IMR-90 (cell line): ENCODE measurements around the gene NUAK1. TPM values are rescaled to one million over a fixed set of nuclear protein-coding genes. Genes with fewer than 3 reads are reported as not detected.

Experiments
- ATAC-seq: fragments of 200-7000 bp; cut with Tn5 transposase; 2 replicates; pipeline ENCODE4 v1.9.1; 2020; ENCODE audit warnings: low read depth, mild to moderate bottlenecking, moderate library complexity
- BruUV-seq: library from RNA; stranded (reverse); fragments of 400-500 nt; replicated peaks from 2 replicates; lab custom pipeline; 2021; lab: Mats Ljungman, UMichigan
- CTCF ChIA-PET: fragments of 300-600 bp; formaldehyde crosslinking; extraction: SDS; loops from one replicate; lab custom pipeline; 2021; ENCODE audit warnings: antibody characterized with exemption; lab: Yijun Ruan, JAX
- POLR2A ChIA-PET: fragments of 300-600 bp; sonication (Branson Sonifier 250); formaldehyde crosslinking; loops from one replicate; lab custom pipeline; 2022; ENCODE audit warnings: antibody characterized with exemption; ENCODE audit not compliant: unreplicated experiment; lab: Charles Lee
- DNase-seq: peaks from one replicate; pipeline ENCODE4 v3.0.0; 2013
- H2AFZ ChIP-seq: replicated peaks from 2 replicates; pipeline ENCODE3; 2013; ENCODE audit warnings: low read length, mild to moderate bottlenecking; ENCODE audit not compliant: poor library complexity
- H2AK5ac ChIP-seq: 2 replicates; pipeline ENCODE4 v1.6.1; 2013; ENCODE audit warnings: low read depth, low read length, inconsistent platforms
- H2AK9ac ChIP-seq: replicated peaks from 2 replicates; pipeline ENCODE3; 2013; ENCODE audit warnings: mild to moderate bottlenecking, low read depth, low read length, moderate library complexity; ENCODE audit not compliant: poor library complexity
- H2BK120ac ChIP-seq: 2 replicates; pipeline ENCODE4 v1.6.1; 2013; ENCODE audit warnings: low read depth, low read length, inconsistent platforms
- H2BK15ac ChIP-seq: 3 replicates; pipeline ENCODE4 v1.6.1; 2013; ENCODE audit warnings: low read depth, low read length, inconsistent platforms
- H2BK20ac ChIP-seq: 2 replicates; pipeline ENCODE4 v1.6.1; 2013; ENCODE audit warnings: low read depth, mild to moderate bottlenecking, inconsistent platforms, low read length, moderate library complexity
- H2BK5ac ChIP-seq: 2 replicates; pipeline ENCODE4 v1.6.1; 2013; ENCODE audit warnings: mild to moderate bottlenecking, low read depth, low read length, inconsistent platforms; ENCODE audit not compliant: poor library complexity, severe bottlenecking
- H3K14ac ChIP-seq: replicated peaks from 2 replicates; pipeline ENCODE4 v1.6.1; 2013; ENCODE audit warnings: low read depth, low read length, inconsistent platforms
- H3K18ac ChIP-seq: 2 replicates; pipeline ENCODE4 v1.6.1; 2013; ENCODE audit warnings: low read depth, low read length, control low read depth
- H3K23ac ChIP-seq: 2 replicates; pipeline ENCODE4 v1.6.1; 2013; ENCODE audit warnings: low read depth, low read length, inconsistent platforms
- H3K27ac ChIP-seq: 2 replicates; pipeline ENCODE4 v1.5.1; 2013; ENCODE audit warnings: mild to moderate bottlenecking, control low read depth, low read length; ENCODE audit not compliant: insufficient read depth
- H3K27me3 ChIP-seq: 2 replicates; pipeline ENCODE4 v1.6.1; 2013; ENCODE audit warnings: low read length; ENCODE audit not compliant: control insufficient read depth, insufficient read depth
- H3K36me3 ChIP-seq: 2 replicates; pipeline ENCODE4 v1.6.1; 2013; ENCODE audit warnings: low read length, mixed read lengths; ENCODE audit not compliant: control insufficient read depth, insufficient read depth
- H3K4ac ChIP-seq: 2 replicates; pipeline ENCODE4 v1.6.1; 2013; ENCODE audit warnings: low read depth, low read length, inconsistent platforms
- H3K4me1 ChIP-seq: 2 replicates; pipeline ENCODE4 v1.6.1; 2013; ENCODE audit warnings: low read length, mixed read lengths; ENCODE audit not compliant: control insufficient read depth, insufficient read depth
- H3K4me2 ChIP-seq: 2 replicates; pipeline ENCODE4 v1.6.1; 2013; ENCODE audit warnings: low read depth, mild to moderate bottlenecking, control low read depth, low read length, moderate library complexity
- H3K4me3 ChIP-seq: 2 replicates; pipeline ENCODE4 v1.5.1; 2013; ENCODE audit warnings: low read depth, mild to moderate bottlenecking, control low read depth, low read length, moderate library complexity; ENCODE audit not compliant: insufficient read depth
- H3K56ac ChIP-seq: 2 replicates; pipeline ENCODE4 v1.6.1; 2013; ENCODE audit warnings: low read length, inconsistent platforms; ENCODE audit not compliant: insufficient read depth; ENCODE audit errors: extremely low read depth
- H3K79me1 ChIP-seq, 2 experiments: 2 replicates each; pipeline ENCODE4 v1.6.1; 2013; ENCODE audit warnings: low read length in 2 of 2, inconsistent platforms in 1 of 2, low read depth in 1 of 2
- H3K9ac ChIP-seq: 2 replicates; pipeline ENCODE4 v1.6.1; 2013; ENCODE audit warnings: low read depth, low read length, control low read depth
- H3K9me1 ChIP-seq: 2 replicates; pipeline ENCODE4 v1.6.1; 2013; ENCODE audit warnings: low read length, inconsistent platforms; ENCODE audit not compliant: insufficient read depth
- H3K9me3 ChIP-seq: 2 replicates; pipeline ENCODE4 v1.6.1; 2013; ENCODE audit warnings: low read length; ENCODE audit not compliant: control insufficient read depth, insufficient read depth
- H4K20me1 ChIP-seq: 2 replicates; pipeline ENCODE4 v1.6.1; 2013; ENCODE audit warnings: low read length, inconsistent platforms; ENCODE audit not compliant: insufficient read depth
- H4K5ac ChIP-seq: 2 replicates; pipeline ENCODE4 v1.6.1; 2013; ENCODE audit warnings: mild to moderate bottlenecking, low read depth, low read length, control low read depth
- H4K8ac ChIP-seq, 2 experiments: 2 replicates each; pipeline ENCODE4 v1.6.1; 2013; ENCODE audit warnings: low read depth in 2 of 2, low read length in 2 of 2, control low read depth in 1 of 2, inconsistent platforms in 1 of 2
- H4K91ac ChIP-seq: 2 replicates; pipeline ENCODE4 v1.6.1; 2013; ENCODE audit warnings: low read depth, low read length, inconsistent platforms; ENCODE audit not compliant: insufficient read depth
- BHLHE40 ChIP-seq: fragments of 150-350 bp; IDR thresholded peaks from 2 replicates; pipeline ENCODE4 v1.6.1; 2016; ENCODE audit warnings: mild to moderate bottlenecking, low read depth, low read length
- FOS ChIP-seq: fragments of 150-350 bp; IDR thresholded peaks from 2 replicates; pipeline ENCODE4 v1.6.1; 2016; ENCODE audit warnings: low read depth, low read length
- MAZ ChIP-seq: IDR thresholded peaks from 2 replicates; pipeline ENCODE4 v1.6.1; 2012; ENCODE audit warnings: low read depth, mild to moderate bottlenecking, low read length, improper control_type of control experiment, moderate library complexity, borderline replicate concordance
- RCOR1 ChIP-seq: IDR thresholded peaks from 2 replicates; pipeline ENCODE4 v1.6.1; 2012; ENCODE audit warnings: mild to moderate bottlenecking, low read length, improper control_type of control experiment; ENCODE audit not compliant: insufficient replicate concordance
- WGBS, 2 experiments: methylation state at CpG; one replicate each; pipeline versions ENCODE4 v1.1.5 to v1.1.7; 2013; ENCODE audit warnings: missing lambda C conversion rate in 2 of 2; ENCODE audit not compliant: insufficient read length in 1 of 2; ENCODE audit errors: extremely low coverage in 2 of 2; 5-methylcytosine and 5-hydroxymethylcytosine counted together
- dilution Hi-C: fragments of 300-500 bp; cut with HindIII; formaldehyde crosslinking; loops from one replicate; pipeline ENCODE4 v1.14.3; 2018; ENCODE audit warnings: low sequenced_read_pairs; ENCODE audit not compliant: unreplicated experiment
- in situ Hi-C: fragments of 300-500 bp; cut with MboI; formaldehyde crosslinking; loops from 3 replicates; pipeline ENCODE4 v1.14.3; 2019; ENCODE audit warnings: low sequenced_read_pairs, inconsistent platforms, mixed read lengths
- intact Hi-C: fragments of 100-400 bp; cut with micrococcal nuclease; formaldehyde crosslinking; loops from 2 replicates; pipeline ENCODE4 v1.10.0; 2022
- polyA plus RNA-seq, 3 experiments: library from polyadenylated mRNA; depleted of rRNA; stranded (reverse); fragments of >200 nt; gene quantifications; 2 replicates each; pipeline ENCODE4 v1.2.3, GENCODE V29; 2012; ENCODE audit warnings: low replicate concordance in 1 of 3
- total RNA-seq: library from RNA; depleted of rRNA; stranded (reverse); fragments of >200 nt; gene quantifications from 2 replicates; pipeline ENCODE4 v1.2.3, GENCODE V29; 2012

NUAK1 gene
- total and polyA plus RNA-seq, 2 of the 4 experiments (the other 2 are of a cell fraction) = 4.8 to 8.8 TPM

GRCh38 chr12:106107566-106107965 lies 31.2 kb downstream of the NUAK1 start:
- Histone ChIP-seq H4K91ac (no peak overlapping the region), H3K4me3 (no peak overlapping the region), H2BK120ac (no peak overlapping the region), H3K4me2 (no peak overlapping the region), H3K9me3 (no peaks in the 10 kb centered on the region), H4K8ac (peak overlapping the region in 1 of 2 experiments; percentile 14; a peak in 1 of 4 replicates), H4K20me1 (peaks cover 16% of the 10 kb centered on the region; the same call in 1 of the 2 replicates), H2BK15ac (no peak overlapping the region), H3K18ac (peak overlapping the region; percentile 10; the same call in 1 of the 2 replicates), H2BK5ac (no peak overlapping the region), H3K27me3 (no peaks in the 10 kb centered on the region), H2AK5ac (peak overlapping the region; percentile 29; the same call in 1 of the 2 replicates), H3K4me1 (peaks cover 25% of the 10 kb centered on the region), H3K56ac (no peak overlapping the region), H3K79me1 (peaks cover 7 to 54% of the 10 kb centered on the region in 2 experiments; a peak in 3 of 4 replicates), H3K9me1 (peaks cover 8% of the 10 kb centered on the region; the same call in 1 of the 2 replicates), H3K36me3 (peaks cover 4% of the 10 kb centered on the region; the same call in 1 of the 2 replicates), H3K4ac (peak overlapping the region; percentile 22), H3K9ac (no peak overlapping the region), H3K23ac (no peak overlapping the region), H2AFZ (no peak overlapping the region), H3K27ac (no peak overlapping the region), H4K5ac (no peak overlapping the region), H3K14ac (peak overlapping the region; percentile 3), H2AK9ac (no peak overlapping the region), H2BK20ac (no peak overlapping the region)
- ATAC-seq = peak; percentile 33; the same call in 1 of the 2 replicates
- POLR2A ChIA-PET = no interaction called here
- WGBS, 2 experiments = no CpG with 5 or more reads among the region's 2 CpGs
- DNase-seq = peak; percentile 68
- BruUV-seq = no TSS peak
- dilution Hi-C loops (no loop called here), in situ Hi-C loops (no loop called here), intact Hi-C loops (no loop called here)
- CTCF ChIA-PET = interaction anchor here (0.6 to 1.2 kb wide), 2 partner anchors 9 to 33 kb away, joined by 3 read pairs; no protein-coding TSS in a partner anchor
- TF ChIP-seq RCOR1 = no peak
- no peak for TF ChIP-seq MAZ
- TF ChIP-seq FOS = peak; percentile 49
- peak; percentile 71 for TF ChIP-seq BHLHE40
